IPS-NIHi11 (cell line): ENCODE measurements around the gene MCM10.

Source experiments
- DNase-seq: peaks from one replicate; pipeline ENCODE4 v3.0.0; 2012; ENCODE audit warnings: mixed read lengths, low spot score

Gene MCM10

DNA sequence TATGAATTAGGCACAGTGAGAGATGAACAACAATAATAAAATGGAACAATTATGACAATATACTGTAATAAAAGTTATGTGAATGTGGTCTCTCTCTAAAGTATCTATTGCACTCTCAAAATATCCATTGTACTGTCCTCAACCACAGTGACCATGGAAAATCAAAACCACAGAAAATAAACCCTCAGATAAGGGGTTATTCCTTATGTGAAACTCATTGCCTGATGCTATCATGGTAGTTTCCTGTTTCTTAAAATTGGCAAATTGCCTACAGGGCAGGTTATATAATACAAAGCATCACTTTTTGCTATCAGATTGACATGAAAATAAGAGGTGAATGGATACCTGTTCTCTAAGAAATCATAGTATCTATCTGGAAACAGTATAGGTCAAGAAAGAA lies 3.8 kb downstream of the MCM10 start:
- no peak for DNase-seq

DNA sequence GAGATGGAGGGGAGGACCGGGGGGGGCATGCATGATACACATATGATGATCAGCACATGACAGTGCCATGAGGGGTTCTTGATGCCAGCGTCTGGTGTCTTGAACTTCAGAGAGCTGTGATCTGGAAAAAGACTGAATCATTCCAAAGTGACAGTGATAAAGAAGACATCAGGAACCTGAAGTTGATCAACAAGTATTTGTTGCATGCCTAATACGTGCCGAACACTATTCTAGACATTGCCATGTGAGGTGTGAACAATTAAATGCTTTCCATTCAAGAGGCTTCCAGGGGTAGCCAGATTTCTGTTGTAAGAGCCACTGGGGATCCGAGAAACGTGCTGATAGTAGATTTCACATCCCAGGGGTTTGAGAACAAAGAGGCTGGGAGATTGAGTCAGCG lies 6.2 kb downstream of the MCM10 start:
- DNase-seq, result no peak

DNA sequence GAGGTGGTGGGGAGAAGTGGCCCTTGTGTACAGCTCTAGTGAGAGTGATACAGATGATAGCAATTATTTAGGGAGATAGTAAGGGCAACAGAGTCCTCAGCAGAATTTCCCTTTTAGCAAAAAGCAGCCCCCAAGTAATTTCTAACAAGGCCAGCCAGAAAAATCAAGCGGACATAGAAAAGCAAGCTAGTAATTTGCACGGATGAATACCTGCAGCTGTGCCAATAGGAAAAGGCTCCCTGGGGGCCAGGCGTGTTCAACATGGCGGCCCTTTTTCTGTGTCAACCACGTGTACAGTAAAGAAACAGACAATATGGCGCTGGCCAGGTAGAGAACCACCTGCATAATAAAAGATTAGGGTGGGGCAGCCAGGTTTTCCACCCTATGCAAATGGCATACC lies 7.4 kb downstream of the MCM10 start:
- DNase-seq, result no peak

DNA sequence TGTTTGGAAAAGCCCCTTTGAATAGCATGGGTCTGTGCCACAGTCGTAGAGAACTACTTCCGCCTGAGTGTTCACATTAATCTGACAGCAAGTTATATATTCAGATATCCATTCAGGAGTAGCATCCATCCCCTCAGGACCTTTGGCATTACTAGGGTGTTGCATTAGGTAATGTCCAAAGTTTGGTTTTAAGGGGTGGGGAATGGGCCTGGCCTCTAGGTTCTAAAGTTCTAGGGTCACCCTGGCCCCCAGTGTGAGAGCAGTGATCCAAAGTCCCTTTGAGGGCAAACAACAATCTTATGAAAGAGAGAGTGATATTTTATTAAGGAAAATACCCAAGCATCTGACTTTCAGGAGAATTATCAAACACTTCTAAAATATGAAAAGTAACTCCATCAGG lies 12.3 kb downstream of the MCM10 start:
- DNase-seq, result no peak

DNA sequence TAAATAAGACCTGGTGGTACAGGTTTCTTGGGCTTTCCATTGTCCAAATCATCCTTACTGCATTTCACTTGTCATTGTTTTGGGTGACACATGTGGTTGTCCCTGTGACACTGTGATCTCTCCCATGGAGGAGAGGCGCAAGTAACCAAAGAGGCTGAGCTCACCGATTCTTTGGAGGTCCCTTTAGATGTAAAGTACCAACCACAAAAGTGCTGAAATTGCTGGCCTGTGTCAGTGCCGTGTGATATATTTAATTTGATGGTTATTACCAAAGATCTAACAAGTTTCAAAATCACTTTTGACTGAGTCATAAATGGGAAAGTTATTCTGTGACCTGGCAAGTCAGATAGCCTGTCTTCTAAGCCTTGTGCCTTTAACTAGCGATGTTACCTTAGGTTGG lies 19.4 kb downstream of the MCM10 start:
- DNase-seq, result no peak

DNA sequence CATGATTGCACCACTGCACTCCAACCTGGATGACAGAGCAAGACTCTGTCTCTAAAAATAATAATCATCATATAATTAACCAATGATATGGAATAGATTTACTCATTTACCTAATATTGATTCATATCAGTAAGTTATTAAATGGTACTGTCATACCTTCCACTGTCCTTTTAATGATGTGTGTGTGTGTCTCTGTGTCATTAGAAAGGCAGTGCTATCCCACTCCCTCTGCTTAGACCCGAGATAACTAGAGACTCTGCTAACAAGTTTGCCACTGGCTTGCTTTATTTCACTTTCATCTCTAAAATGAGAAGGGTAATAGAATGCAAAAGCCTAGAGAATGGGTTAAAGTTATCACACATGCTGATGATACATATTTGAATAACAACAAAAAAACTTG lies 21.1 kb downstream of the MCM10 start:
- DNase-seq, result no peak

DNA sequence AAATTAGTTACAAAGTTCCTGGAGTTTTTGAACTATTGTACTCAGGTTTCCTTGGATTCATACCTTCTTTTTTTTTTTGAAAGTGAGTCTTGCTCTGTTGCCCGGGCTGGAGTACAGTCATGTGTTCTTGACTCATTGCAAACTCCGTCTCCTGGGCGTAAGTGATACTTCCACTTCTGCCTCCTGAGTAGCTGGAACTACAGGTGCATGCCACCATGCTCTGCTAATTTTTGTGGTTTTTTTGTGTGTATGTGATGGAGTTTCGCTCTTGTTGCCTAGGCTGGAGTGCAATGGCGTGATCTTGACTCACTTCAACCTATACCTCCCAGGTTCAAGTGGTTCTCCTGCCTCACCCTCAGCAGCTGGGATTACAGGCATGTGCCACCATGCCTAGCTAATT lies 22.3 kb downstream of the MCM10 start:
- DNase-seq, result no peak

DNA sequence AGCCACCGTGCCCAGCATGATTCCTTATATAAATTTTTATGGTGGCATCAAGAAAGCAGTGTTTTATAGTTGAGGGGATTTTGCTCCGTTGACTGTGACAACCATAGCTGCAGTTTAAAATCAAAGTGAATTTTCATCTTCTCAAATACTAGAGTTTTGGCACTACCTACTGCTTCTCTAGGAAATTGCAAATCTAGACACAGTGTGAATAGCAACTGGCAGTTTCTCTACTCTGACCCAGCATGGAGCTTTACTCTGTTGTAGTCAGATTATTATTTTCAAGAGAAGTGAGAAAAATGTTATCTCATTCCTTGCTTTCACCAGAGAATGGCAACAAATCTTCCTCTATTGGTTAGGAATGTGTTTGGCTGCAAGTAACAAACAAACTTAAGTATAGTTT lies 22.9 kb downstream of the MCM10 start:
- no peak for DNase-seq

DNA sequence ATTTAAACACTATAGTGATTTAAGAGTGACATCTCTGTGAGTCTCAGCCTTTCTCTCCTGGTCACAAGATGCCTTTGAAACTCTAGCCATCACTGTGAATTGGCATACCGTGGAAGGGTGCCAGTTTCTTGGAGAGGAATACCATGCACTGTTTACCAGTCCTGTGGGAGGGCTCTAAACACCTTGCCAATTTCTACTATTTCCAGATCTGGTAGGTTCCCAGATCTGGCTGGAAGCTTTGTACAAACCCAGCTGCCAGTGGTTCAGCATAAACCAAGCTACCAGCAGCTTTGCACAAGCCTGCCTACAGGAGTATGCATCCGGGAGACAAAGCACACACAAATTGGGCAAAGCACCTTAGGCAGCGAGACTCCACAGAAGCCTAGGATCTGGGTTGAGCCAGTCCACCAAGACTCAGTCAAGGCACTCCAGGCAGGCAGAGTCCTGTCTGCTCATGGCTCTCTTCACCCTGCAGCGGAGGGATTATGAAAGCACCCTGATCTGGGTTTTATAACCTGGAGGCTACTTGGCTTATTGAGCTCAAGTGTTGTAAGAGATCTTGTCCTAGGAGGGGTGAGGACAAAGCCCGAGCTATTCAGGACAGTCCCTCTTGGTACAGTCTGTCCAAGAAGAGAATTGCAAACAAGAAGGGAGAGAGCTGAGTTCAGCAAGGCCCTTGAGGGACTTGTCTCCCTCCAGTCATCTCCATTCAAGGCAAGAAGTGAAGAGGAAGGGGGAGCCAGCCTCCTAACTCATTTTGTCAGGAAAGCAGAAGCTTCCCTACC lies 23.6 kb downstream of the MCM10 start:
- DNase-seq, result no peak

DNA sequence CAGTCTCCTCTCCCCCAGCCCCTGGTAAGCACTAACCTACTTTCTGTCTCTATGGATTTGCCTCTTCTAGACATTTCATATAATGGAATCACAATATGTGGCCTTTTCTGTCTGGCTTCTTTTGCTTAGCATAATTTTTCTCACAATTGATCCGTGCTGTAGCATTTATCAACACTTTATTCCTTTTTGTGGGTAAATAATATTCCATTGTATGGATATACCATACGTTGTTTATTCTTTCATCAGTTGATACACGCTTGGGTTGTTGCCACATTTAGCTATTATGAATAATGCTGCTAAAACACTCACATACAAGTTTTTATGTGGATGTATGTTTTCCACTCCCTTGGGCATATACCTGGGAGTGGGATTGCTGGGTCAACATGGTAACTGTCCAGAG lies 25.8 kb downstream of the MCM10 start:
- no peak for DNase-seq

DNA sequence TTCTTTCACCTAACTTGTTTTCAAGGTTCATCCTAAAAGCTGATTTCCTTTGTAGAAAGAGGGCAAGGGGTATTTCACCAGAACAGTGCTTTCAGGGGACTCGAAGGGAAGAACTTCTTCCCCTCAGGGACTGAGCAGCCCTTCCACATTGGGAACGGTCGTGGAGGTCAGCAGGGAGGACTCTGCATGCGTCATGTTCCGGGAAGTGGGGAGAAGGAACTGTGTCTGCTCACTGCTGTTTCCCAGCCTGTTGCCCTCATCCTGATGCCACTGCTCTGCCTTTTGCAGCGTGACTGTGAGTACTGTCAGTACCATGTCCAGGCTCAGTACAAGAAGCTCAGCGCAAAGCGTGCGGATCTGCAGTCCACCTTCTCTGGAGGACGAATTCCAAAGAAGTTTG lies 27.2 kb downstream of the MCM10 start:
- no peak for DNase-seq

DNA sequence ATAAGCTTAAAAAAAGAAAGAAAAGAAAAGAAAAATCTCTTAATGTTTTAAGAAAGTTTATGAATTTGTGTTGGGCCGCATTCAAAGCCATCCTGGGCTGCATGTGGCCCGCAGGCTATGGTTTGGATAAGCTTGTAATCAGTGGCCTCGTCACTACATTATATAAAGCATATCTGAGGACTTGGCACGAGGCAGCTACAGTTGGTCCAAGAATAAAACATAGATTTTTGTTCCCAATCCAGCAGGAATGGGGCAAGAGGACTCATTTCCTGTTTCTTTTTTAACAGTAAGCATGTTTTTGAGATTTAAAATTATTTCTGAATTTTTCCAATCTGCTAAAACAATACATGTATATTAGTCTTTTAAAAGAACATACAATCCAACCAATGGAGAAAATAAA lies 28.6 kb downstream of the MCM10 start:
- no peak for DNase-seq

DNA sequence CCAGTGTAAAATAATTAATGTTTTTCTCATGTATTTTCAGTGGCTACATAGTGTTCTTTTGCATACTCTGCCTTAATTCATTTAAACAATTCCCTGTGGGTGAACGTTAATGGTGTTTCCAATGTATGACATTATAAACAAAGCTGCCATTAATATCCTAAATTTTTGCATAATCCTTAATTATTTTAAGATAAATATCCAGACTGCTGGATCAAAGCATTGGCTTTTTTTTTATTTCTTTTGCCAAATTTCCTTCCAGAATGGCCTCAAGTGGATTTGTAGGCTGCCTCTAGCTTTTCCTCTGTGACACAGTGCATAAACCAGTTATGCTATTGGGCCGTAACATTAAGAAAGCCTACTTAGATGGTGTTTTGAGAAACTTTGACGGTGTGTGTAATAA lies 29.5 kb downstream of the MCM10 start:
- no peak for DNase-seq

DNA sequence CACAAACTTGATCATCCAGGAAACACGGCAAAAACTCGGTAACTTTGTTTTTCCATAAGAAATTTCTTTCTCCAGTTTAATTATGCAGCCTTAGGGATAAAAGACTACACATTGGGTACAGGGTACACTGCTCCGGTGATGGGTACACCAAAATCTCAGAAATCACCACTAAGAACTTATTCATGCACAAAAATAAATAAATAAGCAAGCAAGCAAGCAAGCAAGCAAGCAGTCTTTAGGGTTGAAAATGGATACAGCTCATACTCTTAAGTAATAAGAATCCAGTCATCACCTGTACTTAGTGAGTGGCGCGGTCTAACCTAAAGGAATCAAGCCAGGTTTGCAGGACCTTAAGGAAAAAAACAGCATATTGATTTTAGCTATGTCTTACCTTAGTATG lies 30.0 kb downstream of the MCM10 start:
- no peak for DNase-seq

DNA sequence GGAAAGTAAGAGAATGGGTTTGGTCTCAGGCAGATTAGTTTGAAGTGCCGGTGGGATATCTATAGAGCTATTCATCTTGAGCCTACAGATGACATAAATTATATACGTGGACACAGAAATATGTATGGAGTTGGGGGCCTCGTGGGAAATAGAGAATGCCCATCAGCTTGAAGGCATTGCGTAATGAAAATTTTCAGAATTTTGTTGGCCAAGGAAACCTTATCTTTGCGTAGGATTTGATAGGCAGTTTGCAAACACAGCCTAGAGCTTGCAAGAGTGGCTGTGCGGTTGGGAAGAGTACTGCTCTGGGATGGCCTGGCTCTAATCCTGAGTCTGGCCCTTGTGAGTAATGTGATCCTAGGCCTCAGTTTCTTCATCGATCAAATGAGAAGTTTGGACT lies 32.3 kb downstream of the MCM10 start:
- DNase-seq, result no peak

DNA sequence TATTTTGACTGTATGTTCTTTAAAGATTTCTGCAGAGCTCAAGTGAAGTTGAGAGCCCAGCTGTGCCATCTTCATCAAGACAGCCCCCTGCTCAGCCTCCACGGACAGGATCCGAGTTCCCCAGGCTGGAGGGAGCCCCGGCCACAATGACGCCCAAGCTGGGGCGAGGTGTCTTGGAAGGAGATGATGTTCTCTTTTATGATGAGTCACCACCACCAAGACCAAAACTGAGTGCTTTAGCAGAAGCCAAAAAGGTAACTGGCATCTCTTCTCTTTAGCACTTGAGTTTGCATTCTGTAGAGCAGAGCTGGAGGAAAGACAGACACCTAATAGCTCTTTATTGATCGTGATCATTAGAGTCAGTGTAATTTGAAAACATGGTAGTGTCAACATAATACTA lies 33.7 kb downstream of the MCM10 start:
- no peak for DNase-seq

DNA sequence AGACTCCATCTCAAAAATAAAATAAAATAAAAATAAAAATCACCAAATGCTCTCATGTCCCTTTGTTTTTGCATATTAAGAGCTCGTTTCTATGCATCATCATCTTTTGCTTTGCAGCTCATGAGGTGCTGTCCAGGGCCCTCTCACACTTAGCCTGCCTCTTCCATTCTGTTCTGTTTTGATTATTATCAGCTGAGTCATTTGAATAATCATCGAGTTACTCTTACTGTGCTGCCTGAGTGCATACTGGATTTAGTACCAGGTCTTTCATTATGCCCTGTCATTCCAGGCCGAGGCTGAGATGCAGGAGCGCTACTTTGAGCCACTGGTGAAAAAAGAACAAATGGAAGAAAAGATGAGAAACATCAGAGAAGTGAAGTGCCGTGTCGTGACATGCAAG lies 39.8 kb downstream of the MCM10 start:
- no peak for DNase-seq

DNA sequence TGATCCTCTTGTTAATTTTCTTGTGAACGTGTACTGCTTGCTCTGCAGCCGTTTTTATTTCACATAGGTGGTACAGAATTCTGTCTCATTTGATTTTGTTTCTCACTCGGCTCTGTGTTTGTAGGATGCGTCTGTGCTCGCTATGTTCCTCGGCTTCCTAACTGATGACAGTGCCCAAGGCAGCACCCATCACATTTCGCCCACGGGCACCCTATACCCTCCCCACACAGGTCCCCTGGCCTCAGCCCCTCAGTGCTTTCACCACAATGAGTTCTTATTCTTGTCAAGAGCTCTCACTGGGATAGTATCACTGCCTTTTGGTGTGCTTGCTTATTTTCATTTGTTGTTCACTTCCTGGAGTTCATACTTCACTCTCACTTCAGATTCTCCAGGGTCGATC lies 44.7 kb downstream of the MCM10 start:
- DNase-seq, result no peak

DNA sequence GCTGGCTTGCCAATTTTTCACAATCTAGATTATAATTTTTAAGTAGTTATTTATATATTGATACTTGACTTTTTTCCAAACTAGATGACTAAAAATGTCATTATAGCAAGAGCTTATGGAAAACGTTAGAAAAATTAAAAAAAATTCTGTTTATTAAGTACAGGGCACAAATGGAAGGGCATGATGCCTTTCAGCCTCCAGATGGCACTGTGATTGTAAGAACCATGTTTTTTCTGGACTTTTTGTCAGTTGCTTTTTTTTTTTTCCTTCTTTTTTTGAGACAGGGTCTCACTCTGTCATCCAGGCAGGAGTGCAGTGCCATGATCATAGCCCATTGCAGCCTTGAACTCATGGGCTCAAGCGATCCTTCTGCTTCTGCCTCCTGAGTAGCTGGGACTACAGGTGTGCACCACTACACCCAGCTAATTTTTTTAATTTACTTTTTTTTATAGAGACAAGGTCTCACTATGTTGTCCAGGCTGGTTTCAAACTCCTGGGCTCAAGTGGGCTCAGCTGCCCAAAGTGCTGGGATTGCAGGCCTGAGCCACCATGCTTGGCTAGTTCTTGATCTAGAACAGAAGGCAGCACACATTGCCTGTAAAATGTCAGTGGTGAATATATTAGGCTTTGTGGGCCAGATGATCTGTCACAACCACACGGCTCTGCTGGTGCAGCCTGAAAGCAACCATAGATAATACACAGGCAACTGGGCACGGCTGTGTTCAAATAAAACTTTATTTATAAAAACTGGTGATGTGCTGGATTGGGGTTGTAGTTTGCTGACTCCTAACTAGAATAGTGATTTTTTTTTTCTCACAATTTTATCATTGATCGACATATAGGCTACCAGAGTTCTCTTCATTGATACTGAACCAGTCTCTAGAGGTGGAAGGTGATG lies 45.4 kb downstream of the MCM10 start:
- no peak for DNase-seq

DNA sequence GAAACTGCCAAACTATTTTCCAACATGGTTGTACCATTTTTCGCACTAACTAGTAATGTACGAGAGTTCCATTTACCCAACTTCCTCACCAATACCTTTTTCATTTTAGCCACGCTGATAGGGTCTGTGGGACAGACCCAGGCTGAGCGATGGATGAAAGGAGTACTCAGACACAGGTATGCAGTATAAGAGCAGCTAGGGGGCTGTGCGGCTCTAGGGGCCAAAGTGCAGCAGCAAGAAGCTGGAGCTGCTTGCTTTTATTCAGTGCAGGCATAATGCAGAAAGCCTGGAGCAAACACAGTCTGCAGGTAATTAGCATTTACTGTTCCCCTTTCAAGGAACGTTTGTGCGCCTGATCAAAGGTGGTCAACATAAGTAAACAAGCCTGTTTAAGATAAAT lies 51.8 kb downstream of the MCM10 start:
- no peak for DNase-seq

DNA sequence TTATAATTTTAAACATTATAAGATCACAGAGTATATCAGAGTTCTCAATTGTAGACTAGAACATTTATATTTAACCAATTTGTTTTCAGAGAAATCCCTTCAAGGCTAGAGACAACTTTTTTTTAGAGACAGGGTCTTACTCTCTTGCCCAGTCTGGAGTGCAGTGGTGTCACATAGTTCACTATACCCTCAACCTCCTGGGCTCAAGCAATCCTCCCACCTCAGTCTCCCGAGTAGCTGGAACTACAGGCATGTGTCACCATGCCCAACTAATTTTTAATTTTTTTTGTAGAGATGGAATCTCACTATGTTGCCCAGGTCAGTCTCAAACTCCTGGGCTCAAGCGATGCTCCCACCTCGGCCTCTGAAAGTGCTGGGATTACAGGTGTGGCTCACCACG lies 57.5 kb downstream of the MCM10 start:
- DNase-seq, result no peak

DNA sequence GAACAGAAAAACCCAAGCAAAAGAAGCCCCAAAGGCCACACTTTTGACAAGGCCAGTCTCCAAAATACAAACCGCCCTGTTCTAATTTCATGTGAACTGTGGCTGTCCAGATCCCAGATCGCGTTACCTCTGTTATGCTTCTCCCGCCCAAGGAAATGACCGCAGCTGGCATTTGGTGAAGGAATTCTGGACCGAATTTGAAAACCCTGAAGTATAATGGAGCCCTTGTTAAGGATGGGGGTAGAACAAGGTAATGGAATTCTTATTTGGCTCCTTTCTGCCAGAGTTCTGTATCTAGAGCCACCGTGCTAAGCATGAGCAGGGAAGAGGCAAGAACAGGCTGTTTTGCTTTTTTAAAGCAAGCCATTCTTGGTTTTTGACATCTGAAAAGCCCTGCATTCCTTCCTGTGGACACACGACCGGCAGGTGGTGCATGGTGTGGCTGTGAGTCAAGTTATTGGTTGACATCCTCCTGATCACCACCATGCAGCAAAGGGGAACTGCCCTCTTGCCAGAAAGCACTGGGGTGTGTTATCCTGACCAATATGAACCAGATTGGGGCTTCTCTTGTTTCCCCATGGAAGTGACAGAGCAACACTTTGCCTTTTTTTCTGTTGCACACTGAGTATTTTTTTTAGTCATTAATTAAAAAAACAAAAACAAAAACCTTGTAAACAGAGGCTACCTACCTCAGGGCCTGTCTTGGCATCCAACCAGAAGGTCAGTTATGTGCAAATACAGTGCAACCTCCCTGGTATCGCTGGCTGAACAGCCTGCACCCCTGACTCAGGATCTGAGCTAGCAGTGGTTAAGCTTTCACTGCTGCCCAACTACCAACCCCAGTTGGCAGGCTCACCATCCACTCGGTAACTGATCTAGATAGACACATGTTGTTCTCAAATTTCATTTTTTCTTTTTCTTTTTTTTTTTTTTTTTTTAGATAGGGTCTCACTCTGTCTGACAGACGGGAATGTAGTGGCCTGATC lies 58.6 kb downstream of the MCM10 start:
- peak; percentile 81 for DNase-seq
